T1000 (cell line): ENCODE data around the gene ZNRF3.
A peak's percentile ranks its signal among the peaks of the same experiment; 100 is the strongest.
"Not testable (repeated sequence)": the region's sequence is repeated elsewhere in the genome, so short reads cannot be mapped to it uniquely, and the experiment has no call there.

Experiments
- DNase-seq: peaks from one replicate; lab custom pipeline; 2025; ENCODE audit warnings: mixed read lengths; lab: John Stamatoyannopoulos, UW

The ZNRF3 gene

DNA sequence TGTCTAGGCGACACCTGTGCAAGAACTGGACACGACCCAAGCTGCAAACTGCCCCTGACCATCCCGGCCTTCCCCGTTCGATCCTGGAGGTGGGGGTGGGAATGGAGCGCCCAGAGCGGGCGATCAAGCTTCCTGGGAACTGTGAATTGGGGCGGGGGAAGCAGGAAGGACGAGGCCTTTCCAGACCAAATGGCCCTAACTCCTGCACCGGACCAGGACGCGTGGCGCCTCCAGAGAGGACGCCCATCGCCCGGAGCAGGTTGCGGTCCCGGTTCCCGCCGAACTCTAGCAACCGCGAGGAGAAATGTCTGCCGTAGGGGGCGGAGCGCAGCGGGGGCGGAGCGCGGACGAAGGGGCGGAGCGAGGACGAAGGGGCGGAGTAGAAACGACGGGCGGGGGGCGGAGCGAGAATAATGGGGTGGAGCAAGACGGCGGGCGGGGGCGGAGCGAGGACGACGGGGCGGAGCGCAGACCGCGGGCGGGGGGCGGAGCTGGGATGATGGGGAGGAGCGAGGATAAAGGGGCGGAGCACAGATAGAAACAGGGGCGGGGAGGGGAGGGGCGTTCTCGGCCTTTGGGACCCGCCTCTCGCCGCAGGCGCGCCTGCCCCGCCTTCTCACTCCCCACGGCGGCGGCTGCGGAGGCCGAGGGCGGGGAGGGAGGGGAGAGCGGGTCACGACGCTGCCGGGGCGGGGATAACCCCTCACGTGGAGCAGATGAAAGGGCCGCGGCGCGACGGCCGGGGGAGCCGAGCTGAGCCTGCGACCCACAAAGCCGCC, at the start of gene ZNRF3:
Gene ZNRF3, plus strand, starts transcription at position 695 of the 779 bp plus-strand sequence. CDS start 195 bp downstream, outside the sequence.
- peak; percentile 87 for DNase-seq

DNA sequence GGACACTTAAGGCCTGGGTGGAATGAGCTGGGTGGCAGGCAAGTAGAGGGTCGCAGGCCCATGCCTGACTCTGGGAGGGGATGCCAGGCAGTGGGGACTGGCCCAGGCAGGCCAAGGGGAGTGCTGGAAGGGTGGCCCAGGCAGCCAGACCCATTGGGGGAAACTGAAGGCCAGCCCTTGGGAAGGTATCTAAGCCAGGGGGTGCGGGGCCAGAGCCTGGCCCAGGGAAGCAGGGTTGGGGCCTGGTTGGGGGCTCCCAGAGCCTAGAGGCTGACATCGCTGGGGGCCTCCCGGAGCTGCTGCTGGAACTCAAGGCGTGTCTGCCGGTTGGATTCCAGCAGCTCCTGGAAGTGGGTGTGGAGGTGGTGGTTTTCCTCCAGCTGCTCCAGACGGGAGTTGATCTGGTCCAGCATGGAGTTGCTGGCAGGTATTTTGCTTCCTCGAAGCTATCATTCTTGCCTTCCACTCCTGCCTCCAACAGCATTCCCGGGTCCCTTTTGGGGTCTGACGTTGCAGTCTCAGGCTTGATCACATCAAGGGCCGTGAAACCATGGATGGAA, 47.7 kb upstream of the ZNRF3 start:
- DNase-seq = no peak

DNA sequence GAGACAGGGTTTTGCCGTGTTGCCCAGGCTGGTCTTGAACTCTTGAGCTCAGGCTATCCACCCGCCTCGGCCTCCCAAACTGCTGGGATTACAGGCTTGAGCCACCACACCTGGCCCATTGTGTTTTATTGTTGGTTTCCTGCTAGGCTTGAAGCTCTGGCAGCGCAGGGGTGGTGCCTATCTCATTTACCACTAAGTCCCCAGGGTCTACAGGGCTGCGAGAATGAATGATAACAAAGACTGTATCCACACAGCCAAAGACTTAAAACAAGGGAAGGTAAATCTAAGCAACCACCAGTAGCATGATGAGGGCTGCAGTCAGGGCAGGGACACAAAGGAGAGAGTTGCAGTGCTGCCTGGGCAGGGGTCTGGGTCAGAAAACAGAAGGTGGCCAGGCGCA, 45.7 kb upstream of the ZNRF3 start:
- DNase-seq = no peak

DNA sequence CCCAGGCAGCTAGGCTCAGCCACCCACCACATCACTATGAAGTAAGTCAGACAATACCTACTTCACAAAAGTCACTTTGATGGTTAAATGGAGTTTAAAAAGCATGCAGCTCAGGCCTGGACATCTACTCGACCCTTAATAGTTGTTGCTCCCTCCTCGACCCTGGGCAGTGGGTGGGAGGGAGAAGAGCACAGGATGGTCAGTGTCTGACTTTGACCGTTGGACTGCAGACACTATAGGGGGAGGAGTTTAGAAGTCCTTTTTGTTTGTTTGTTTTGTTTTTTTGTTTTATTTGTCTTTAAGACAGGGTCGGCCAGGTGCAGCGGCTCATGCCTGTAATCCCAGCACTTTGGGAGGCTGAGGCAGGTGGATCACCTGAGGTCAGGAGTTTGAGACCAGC, 44.4 kb upstream of the ZNRF3 start:
- DNase-seq = no peak

DNA sequence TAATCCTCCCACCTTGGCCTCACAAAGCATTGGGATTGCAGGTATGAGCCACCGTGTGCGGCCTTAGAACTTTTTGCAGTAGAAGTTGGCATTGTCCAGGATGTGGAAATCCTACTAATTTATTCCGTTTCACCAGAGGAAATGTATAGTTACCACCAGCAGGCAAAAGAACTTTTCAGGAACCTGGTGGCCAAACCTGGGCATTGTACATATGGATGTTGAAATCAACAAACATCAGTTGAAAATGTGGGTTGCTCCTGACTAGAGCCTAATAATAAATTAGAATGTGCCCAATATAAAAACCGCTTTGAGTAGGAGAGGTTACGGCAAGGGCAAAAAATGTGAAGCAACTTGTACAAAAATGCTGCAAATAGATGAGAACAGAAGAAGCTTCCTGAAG, 42.3 kb upstream of the ZNRF3 start:
- DNase-seq = no peak

DNA sequence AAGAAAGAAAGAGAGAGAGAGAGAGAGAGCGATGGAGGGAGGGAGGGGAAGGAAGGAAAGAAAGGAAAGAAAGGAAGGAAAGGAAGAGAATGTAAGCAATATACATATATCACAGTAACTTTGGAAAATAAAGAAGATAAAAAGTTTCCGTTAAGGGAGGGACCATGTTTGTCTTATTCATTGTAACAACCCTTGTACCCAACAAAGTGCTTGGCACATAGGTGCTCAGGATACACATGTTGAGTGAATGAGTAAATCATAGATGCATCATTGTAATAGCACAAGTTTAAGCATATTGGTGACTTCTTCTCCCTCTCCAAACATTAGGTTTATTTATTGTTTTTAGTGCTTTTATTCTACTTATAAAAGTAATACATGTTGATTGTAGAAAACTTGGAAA, 39.7 kb upstream of the ZNRF3 start:
- no peak for DNase-seq

DNA sequence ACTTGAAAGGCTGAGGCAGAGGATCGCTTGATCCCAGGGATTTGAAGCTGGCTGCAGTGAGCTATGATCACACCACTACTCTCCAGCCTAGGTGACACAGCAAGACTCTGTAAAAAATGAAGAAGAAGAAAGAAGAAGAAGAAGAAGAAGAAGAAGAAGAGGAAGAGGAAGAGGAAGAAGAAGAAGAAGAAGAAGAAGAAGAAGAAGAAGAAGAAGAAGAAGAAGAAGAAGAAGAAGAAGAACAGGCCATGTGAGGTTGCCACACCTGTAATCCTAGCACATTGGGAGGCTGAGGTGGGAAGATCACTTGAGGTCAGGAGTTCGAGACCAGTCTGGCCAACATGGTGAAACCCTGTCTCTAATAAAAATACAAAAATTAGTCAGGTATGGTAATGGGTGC, 39.1 kb upstream of the ZNRF3 start:
- DNase-seq = not testable (repeated sequence)

DNA sequence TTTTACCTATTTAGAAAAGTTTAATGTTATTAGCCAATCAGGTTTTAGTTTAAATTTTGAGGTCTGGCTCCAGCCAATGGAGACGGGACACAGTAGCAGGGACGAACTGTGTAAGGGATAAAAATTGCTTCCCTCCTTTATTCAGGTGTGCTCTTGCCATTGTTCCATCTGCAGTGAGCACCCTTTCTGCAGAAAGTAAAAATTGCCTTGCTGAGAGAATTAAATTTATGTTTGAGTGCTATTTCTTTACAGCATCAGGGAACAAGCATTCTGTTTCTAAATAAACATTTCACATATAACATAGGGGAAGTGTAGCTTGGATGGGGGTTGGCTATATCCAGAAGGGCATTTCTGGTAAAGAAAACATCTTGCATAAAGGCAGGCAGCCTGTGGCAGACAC, 36.4 kb upstream of the ZNRF3 start:
- no peak for DNase-seq

DNA sequence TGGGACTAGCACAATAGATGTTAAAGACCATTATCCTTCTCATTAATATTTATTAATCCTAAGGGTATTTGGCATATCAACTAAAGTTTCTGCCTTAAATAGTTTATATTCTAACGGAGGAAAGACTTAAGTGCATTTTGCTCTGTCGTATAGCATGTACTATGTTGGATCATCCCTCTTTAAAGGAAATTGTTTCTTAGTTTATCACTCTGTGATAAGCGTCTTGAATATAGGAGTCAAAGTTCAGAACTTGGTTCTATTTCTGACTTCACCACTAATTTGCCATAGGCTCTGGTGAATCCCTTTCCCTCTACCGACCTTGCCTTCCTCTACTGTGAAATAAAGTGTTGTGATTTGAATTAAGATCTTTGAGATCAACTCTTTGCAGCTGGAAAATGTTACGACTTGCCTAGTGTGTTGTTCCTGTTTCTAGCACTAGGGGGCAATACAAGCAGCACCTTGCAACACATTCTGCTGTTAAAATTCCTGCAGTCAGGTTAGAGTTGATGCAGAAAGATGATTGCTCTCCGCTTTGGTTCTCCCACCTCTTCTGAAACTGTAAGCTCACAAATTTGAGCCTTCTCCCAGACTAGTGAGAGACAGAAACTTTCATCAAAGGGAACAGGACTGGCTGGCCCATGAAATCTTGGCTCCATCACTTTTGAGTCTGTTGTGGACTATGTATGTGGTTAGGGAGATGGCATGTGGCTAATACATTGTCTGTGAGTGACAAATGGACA, 27.8 kb upstream of the ZNRF3 start:
- DNase-seq = no peak

DNA sequence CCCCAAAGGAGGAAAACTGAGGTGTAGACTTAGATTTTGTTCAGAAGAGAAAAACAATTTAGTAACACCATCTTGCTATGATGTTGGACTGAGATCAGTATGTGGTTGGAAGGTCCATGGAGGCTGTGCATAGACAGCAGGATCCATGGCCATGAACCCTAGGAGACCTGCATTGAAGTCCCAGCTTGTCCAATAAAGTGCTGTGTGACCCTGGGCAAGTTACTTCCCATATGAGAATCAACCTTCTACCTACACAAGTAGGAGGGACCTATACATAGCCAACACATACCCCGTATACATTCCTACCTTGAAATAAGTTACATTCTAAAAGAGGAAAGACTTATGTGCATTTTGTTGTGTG, 27.3 kb upstream of the ZNRF3 start:
- no peak for DNase-seq

DNA sequence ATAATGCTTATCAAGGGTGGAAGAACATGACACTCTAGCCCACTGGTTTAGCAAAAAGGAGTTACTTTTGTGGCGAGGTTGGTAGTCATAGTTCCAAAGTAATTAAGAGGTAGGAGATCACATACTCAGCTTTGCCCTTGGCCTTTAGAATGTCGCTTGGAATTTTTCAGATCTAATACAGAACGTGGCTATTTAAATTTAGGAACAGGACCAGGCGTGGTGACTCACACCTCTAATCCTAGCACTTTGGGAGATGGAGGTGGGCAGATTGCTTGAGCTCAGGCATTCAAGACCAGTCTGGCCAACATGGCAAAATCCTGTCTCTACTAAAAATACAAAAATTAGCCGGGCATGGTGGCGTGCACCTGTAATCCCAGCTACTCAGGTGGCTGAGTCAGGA, 26.1 kb upstream of the ZNRF3 start:
- DNase-seq = no peak

DNA sequence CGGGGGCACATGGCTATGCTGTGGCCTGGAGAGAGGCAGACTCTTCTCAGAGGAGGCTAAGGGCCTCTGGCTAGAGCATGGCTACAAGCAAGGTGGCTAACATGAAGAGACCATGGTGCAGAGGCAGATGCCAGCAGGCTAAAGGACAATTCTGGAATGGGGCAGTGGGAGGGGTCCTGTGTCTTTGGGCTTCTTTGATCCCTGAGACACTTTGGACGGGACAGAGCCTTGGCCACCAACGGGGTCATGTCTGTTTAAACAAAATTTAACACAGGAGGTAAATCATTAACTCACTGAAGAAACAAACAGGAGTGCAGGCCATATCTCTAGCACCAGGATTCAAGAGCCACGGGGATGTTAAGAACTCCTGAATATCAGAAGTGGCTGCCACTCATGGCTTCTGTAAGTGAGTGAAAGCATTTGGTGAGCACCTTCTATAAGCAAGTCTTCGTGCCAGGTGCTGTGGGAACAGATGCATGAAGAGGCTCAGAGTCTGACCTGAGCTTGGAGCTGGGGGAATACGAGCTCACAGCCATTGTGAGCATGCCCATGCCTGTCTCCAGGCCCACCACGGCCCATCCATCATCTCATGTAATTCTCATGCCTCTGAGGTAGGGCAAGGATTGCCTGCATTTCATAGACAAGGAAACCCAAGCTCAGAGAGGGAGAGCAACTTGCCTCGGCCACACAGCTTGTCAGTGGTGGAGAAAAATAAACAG, 18.3 kb upstream of the ZNRF3 start:
- DNase-seq = no peak

DNA sequence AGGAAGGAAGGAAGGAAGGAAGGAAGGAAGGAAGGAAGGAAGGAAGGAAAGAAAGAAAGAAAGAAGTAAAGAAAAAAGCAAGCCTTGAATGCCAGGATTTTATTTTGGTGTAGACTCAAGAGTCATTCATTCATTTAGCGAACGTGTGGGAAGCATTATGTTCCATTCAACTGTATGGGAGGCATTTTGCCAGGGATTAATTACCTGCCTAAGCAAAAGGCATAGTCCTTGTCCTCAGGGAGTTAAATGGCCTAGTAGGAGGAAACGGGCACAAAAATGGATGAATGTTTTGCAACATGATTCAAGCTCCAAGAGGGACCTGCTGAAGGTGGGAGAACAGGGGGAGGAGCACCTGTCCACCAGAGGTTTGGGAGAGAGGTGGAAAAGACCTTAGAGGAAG, 16.2 kb upstream of the ZNRF3 start:
- no peak for DNase-seq

DNA sequence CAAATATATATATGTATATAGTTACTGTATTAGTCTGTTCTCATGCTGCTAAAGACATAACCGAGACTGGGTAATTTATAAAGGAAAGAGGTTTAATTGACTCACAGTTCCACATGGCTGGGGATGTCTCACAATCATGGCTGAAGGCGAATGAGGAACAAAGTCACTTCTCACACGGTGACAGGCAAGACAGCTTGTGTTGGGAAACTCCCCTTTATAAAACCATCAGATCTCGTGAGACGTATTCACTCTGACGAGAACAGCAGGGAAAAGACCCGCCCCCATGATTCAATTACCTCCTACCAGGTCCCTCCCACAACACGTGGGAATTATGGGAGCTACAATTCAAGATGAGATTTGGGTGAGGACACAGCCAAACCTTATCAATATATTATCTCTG, 15.0 kb upstream of the ZNRF3 start:
- not testable (repeated sequence) for DNase-seq

DNA sequence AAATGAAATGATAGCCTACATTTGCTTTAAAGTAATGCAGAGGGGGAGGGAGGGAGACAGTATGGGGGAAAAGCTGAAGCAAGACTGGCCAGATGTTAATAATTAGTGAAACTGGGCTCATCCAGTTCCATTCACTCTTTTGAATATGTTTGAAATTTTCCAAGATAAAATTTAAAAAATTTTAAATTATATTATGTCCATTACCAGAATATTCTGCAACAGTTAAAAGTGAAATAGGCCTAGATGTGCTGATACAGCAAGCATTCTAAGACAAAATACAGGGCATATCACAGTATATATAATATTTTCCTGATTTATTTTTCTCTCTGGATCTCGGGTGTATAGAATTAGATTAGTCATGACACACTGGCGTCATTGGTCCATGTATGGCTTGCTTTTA, 13.6 kb upstream of the ZNRF3 start:
- no peak for DNase-seq

DNA sequence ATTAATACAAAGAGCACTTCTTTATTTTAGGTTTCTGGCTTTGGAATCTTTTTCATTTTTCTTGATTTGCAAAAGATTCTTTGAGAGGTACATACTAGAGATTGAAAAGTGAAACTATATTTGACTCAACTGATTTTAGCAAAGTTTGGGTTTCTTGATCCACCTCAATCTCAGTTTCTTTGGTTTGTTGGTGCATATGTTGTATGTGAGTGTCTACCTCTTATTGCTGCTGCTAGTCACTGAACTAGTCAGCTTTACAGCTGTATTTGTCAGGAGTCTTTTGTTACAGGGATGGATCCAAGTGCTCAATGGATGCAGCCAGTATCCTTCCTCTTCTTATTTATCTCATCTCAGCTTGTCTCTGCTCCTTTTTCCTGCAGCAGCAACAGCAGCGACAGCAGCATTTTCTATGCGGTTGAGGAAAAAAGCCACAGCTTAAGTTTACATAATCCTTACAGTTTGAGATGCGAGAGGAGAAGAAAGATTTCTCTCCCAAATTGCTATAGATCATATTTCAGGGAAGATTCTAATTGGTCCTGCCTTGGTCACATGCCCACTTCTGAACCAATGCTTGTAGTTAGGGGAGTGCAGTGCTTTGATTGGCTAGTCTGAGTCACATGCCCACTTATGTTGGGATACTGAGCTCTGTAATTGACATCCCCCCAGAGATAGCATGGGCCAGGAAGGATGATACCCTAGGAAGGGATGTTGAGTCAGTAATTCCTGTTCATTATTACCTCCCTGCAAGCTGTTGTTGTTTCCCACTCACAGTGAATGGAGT, 10.0 kb upstream of the ZNRF3 start:
- no peak for DNase-seq

DNA sequence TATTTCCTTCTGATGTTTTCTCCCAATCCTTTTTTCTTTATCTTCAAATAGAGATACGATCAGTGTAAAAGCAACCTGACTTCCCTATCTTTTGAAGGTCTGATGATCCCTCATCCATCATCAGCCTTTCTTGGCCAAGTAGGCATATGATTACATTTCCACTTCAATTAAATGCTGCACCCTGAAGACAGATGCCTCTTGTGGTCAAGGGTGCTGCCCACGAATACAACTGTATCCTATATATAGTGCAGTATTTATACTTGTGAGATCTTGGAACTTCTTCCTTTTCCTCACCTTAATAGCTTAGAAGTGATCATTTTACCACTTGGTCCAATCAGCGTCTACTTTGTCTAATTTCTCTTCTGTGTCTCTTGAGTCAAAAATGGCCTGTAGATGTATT, 9.3 kb upstream of the ZNRF3 start:
- no peak for DNase-seq

DNA sequence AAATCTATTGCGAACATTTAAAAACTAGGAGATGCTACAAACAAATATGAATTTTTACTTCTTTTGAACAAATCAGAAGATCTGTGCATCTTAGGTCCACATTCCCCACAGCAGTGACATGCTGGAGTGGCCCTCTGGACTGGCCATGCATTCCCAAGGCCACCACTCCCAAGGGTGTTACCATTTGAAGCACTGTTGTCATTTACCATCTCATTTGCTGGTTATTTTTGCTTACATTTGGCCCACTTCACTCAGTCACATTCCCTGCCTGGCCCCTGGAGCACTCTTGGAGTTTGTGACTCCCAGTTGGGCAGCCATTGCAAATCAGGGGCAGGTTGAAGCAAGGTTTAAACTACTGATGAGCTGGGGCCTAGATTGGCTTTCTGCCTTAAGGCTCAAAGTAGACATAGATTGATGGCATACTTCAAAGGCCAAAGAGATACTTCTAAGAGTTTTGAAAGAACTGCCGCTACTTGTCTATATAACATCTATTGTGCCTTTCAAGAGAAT, 8.5 kb upstream of the ZNRF3 start:
- no peak for DNase-seq

DNA sequence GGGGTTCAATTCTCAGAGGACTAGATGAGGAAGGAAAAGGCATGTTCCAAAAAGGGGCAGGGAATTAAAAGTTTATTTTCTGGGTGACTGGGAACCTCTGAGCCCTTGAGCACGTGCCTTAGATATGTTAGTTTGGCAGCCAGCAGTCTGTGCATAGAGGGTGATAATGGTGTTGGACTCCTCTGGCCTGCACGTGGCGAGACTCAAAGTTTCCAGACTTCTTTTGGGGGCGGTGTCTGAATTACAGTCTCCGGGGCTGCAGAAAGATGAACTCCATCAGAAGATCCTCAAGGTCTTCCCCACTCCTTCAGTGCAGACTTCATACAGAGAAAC, 861 bp upstream of the ZNRF3 start:
- no peak for DNase-seq

DNA sequence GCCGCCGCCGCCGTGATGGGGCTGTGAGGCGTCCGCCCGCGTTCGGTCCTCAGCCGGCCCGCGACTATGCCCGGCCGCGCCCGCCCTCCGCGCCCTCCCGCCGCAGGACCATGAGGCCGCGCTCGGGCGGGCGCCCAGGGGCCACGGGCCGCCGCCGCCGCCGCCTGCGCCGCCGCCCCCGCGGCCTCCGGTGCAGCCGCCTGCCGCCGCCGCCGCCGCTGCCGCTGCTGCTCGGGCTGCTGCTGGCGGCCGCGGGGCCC, 215 bp downstream of the ZNRF3 start:
- no peak for DNase-seq

DNA sequence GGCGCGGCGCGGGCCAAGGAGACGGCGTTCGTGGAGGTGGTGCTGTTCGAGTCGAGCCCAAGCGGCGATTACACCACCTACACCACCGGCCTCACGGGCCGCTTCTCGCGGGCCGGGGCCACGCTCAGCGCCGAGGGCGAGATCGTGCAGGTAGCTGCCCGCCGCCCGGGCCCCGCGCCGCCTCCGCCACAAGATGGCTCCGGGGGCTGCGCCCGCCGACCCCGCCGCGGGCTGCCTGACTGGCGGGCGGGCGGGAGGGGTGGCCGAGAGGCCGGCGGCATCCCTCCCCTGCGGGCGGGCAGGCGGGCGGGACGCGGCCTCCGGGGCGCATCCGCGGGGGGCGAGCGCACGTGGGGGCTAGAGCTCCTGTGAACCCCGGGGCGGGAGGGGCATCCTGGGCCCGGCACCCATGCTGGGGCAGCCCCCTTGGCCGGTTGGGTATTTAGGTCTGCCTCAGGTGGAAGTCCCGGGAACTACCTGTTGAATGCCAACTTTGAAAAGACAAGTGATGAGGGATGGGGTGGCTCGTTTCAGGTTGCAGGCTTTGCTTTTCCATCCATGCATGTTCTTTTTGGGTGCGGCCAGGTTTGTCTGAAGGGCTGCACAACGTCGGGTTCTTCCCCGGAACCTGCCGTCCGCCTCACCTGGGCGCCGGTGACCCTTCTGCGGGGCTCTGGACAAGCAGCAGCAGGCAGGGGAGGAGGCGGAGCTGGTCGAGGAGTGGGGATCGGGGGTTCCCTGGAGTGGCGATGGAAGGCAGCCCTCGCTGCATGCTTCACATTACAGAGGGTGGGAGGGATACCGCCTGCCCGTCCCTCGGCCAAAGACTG, 760 bp downstream of the ZNRF3 start:
- DNase-seq = peak; percentile 6
